Body of pancreas (tissue), 4 donors: ENCODE data around the gene LEP. TPM values are rescaled to one million over a fixed set of nuclear protein-coding genes. Genes with fewer than 3 reads are reported as not detected.

ENCODE experiments used
- ATAC-seq: fragments of 150-250 bp; one replicate; pipeline ENCODE4 v1.9.1; 2016
- DNase-seq, 4 donors: peaks; one replicate each; pipeline ENCODE4 v3.0.0-alpha.2; 2019
- H3K27ac ChIP-seq, 4 donors: fragments of 200-600 bp; sonication (generic); 1 replicate in 3 of 4; 2 replicates in 1 of 4; pipeline versions ENCODE4 v1.5.1 to v1.6.1; 2016 to 2019; ENCODE audit warnings: mild to moderate bottlenecking in 1 of 4, mixed read lengths in 1 of 4, moderate library complexity in 1 of 4
- H3K27me3 ChIP-seq, 2 donors: fragments of 200-600 bp; sonication (generic); one replicate each; pipeline ENCODE4 v1.6.0; 2016; ENCODE audit warnings: mild to moderate bottlenecking in 1 of 2
- H3K36me3 ChIP-seq, 2 donors: fragments of 200-600 bp; sonication (generic); replicated peaks in 1 of 2; 2 replicates each; pipeline ENCODE4 v1.5.1; 2016; ENCODE audit warnings: low read depth in 2 of 2; ENCODE audit not compliant: insufficient read depth in 1 of 2
- H3K4me1 ChIP-seq: fragments of 200-600 bp; sonication (generic); one replicate; pipeline ENCODE4 v1.6.0; 2016
- H3K4me3 ChIP-seq, 2 donors: fragments of 200-600 bp; sonication (generic); 1 replicate in 1 of 2; 2 replicates in 1 of 2; pipeline ENCODE4 v1.5.1; 2016 to 2019
- H3K9me3 ChIP-seq, 3 donors: fragments of 200-600 bp; sonication (generic); 1 replicate in 2 of 3; 2 replicates in 1 of 3; pipeline ENCODE4 v1.5.1; 2016
- POLR2A ChIP-seq, 3 donors: fragments of 450-650 bp; IDR thresholded peaks; one replicate each; pipeline ENCODE4 v1.6.1; 2016; ENCODE audit warnings: antibody characterized with exemption in 3 of 3, mild to moderate bottlenecking in 2 of 3
- whole genome bisulfite sequencing, 2 donors: methylation state at CpG; one replicate each; pipeline ENCODE4 v1.1.5; 2017; 5-methylcytosine and 5-hydroxymethylcytosine counted together
- intact Hi-C: fragments of 100-400 bp; cut with DNase I; formaldehyde crosslinking; loops from one replicate; pipeline ENCODE4 v1.15.1; 2023
- total RNA-seq, 2 donors: library from RNA; depleted of rRNA; stranded (reverse); fragments of >200 nt; gene quantifications; one replicate each; pipeline ENCODE4 v1.1.0, GENCODE V29; 2016
- TF ChIP-seq, protein P1 (sequence below), 7 experiments: fragments of 450-650 bp in 4 of 7; fragments of 200-600 bp in 3 of 7; sonication (generic) in 3 of 7; IDR thresholded peaks; one replicate each; pipeline ENCODE4 v1.5.1; 2016 to 2019; ENCODE audit warnings: antibody characterized with exemption in 7 of 7

The LEP gene
- total RNA-seq, 2 donors from 2014 or later: 1.8 to 72.8 TPM

DNA sequence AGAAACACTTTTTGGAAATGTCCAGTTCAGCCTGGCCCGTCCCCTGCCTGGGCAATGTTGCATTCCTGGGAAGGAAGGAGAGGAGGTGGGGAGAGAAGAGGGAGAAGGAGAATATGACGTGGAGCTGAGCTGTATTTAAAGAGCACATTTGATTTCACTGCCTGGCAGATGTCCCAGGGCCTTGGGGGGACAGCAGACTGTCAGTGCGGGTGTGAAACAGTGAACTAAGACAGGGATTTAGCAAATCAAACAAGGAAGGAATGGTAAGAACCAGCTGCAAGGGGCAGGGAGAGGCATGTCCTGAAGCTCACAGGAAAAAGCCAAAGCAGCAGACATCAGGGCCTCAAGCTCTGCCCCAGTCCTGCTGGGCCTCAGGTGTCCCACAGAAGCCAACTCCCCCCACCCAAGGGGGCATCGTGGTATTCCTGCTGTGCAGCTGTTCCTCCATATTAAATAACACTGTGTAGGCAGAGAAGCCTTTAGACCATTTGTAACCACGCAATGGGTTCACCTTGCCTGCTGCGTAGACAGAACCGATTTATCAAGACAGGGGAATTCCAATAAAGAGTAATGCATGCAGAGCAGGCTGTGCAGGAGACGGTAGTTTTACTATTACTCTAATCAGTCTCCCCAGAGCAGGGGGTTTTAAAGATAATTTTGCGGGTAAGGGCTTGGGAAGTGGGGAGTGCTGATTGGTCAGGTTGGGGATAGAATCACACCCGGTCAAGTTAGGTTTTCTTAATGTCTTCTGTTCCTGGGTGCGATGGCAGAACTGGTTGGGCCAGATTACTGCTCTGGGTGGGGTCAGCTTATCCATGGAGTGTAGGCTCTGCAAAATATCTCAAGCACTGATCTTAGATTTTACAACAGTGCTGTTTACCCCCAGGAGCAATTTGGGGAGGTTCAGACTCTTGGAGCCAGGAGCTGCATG, 18.3 kb downstream of the LEP start:
- DNase-seq (peak in 2 of 4 donors; percentile 15 to 28), ATAC-seq (peak; percentile 62)

DNA sequence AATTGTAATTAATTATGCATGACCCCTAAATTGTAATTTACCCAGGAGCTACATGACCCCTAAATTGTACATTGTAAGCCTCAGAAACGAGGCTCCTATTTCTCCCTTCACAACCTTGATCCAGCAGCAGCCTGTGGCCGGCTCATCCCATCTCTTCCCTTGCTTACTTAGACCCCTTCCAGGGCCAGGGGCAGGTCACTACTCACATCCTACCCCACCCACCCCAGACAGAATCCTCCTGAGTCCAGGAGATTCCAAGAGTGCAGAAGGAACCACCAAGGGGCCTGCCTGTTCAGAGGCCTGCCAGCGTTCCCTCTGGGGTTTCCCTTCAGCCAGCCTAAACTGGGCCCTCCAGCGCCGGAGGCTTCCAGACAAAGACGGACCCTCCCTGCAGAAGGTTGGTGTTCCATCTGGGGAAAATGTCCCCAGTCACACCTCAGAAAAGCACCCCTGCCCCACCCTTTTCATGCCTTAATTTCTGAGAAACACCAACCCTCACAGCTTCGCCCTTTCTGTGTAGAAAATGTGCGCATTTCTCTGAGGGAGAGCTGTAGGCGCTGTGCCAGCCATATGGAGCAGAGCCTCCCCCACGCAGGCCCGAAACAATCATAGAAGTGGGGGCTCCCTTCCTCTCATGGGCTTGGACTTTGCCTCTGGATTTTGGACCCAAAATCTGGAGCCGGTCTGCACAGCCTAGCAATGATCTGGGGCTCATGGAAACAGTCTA, 19.2 kb downstream of the LEP start:
- intact Hi-C loops: no loop called here
- H3K9me3 ChIP-seq: no peaks in the 10 kb centered on the region
- H3K4me3 ChIP-seq: no peak overlapping the region
- H3K36me3 ChIP-seq: no peaks in the 10 kb centered on the region
- no peaks in the 10 kb centered on the region for H3K27me3 ChIP-seq
- ATAC-seq (no peak), DNase-seq (no peak)
- no peak overlapping the region for H3K27ac ChIP-seq
- WGBS, 2 donors: 91 to 93% methylated on average over 12 of the region's 12 CpGs
- TF ChIP-seq POLR2A (IDR thresholded peaks at IDR 0.05): no peak
- TF ChIP-seq, protein P1, sequence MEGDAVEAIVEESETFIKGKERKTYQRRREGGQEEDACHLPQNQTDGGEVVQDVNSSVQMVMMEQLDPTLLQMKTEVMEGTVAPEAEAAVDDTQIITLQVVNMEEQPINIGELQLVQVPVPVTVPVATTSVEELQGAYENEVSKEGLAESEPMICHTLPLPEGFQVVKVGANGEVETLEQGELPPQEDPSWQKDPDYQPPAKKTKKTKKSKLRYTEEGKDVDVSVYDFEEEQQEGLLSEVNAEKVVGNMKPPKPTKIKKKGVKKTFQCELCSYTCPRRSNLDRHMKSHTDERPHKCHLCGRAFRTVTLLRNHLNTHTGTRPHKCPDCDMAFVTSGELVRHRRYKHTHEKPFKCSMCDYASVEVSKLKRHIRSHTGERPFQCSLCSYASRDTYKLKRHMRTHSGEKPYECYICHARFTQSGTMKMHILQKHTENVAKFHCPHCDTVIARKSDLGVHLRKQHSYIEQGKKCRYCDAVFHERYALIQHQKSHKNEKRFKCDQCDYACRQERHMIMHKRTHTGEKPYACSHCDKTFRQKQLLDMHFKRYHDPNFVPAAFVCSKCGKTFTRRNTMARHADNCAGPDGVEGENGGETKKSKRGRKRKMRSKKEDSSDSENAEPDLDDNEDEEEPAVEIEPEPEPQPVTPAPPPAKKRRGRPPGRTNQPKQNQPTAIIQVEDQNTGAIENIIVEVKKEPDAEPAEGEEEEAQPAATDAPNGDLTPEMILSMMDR (IDR thresholded peaks at IDR 0.05): no peak
- peaks cover 23% of the 10 kb centered on the region for H3K4me1 ChIP-seq

More for the DNA sequence above, 18.3 kb downstream of the LEP start:
- no peak for TF ChIP-seq POLR2A (IDR thresholded peaks at IDR 0.05)
- intact Hi-C loops: no loop called here
- H3K4me1 ChIP-seq: peaks cover 16% of the 10 kb centered on the region
- no peaks in the 10 kb centered on the region for H3K36me3 ChIP-seq
- whole genome bisulfite sequencing, 2 donors: 59 to 63% methylated on average over 11 of the region's 11 CpGs
- H3K4me3 ChIP-seq: no peak overlapping the region
- peak overlapping the region in 1 of 4 donors; percentile 38 for H3K27ac ChIP-seq
- no peaks in the 10 kb centered on the region for H3K27me3 ChIP-seq
- no peaks in the 10 kb centered on the region for H3K9me3 ChIP-seq

DNA sequence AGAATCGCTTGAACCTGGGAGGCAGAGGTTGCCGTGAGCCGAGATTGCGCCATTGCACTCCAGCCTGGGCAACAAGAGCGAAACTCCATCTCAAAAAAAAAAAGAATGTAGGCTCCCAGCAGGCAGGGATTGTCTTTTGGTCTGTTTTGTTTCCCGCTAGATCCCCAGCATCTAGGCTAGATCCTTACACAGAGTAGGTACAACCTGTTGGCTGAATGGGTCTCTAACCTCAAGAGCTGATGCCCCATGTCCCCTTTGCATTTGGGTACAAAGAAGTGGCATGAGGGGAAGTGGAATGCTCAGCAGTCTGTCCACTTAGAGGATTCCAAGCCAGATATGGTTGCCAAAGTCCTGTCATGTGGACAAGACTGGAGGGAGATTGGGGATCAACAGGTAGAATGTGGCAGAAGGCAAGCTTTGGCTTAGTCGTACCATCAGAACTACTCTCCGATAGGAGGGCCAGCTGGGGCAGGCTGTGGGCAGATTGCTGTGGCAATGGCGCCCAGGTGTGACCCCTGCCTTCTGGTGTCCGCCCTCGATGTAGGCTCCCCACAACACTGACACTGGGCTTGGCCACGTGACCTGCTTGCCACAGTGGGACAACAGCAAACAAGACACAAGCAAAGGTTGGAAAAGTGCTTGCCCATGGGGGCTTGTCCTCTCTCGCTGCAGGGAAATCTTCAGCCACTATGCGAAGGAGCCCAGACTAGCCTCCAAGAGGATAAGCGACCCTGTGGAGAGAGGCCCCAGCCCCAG, 21.4 kb downstream of the LEP start:
- 92 to 97% methylated on average over 15 of the region's 15 CpGs for WGBS, 2 donors

DNA sequence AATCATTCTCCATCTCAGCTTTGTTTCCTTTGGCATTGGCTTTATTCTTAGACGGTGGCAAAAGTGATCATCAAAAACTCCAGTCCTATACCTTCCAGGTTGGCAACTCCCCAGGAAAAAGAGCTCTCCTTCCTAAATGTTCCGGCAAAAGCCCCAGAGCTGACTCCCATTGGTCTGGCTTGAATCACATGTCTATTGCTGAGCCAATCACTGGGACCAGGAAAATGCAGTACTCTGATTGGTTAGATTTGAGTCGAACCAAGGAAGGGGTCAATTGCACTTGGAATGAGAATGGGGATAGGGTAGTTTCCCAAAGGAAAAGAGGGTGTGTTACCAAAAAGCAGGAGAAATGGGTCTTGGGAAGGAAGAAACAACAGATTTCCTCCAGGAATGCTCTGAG, 22.3 kb downstream of the LEP start:
- WGBS, 2 donors: 76 to 89% methylated on average over 3 of the region's 3 CpGs
- DNase-seq (no peak), ATAC-seq (no peak)
- no peak for TF ChIP-seq POLR2A (IDR thresholded peaks at IDR 0.05)
- TF ChIP-seq, protein P1 (IDR thresholded peaks at IDR 0.05): no peak
- no peaks in the 10 kb centered on the region for H3K27me3 ChIP-seq
- no peak overlapping the region for H3K27ac ChIP-seq
- H3K9me3 ChIP-seq: no peaks in the 10 kb centered on the region
- intact Hi-C loops: no loop called here
- H3K4me1 ChIP-seq: peaks cover 36% of the 10 kb centered on the region
- no peaks in the 10 kb centered on the region for H3K36me3 ChIP-seq
- no peak overlapping the region for H3K4me3 ChIP-seq

More for the DNA sequence above, 21.4 kb downstream of the LEP start:
- Histone ChIP-seq H3K27me3 (no peaks in the 10 kb centered on the region), H3K4me3 (no peak overlapping the region), H3K27ac (no peak overlapping the region), H3K36me3 (no peaks in the 10 kb centered on the region), H3K9me3 (no peaks in the 10 kb centered on the region), H3K4me1 (peaks cover 34% of the 10 kb centered on the region)
- ATAC-seq (no peak), DNase-seq (no peak)
- intact Hi-C loops: no loop called here
- TF ChIP-seq POLR2A (IDR thresholded peaks at IDR 0.05): no peak
- TF ChIP-seq, protein P1 (IDR thresholded peaks at IDR 0.05): no peak
